ENCODE measurements around the gene FXYD7.
"Not testable (repeated sequence)": the region's sequence is repeated elsewhere in the genome, so short reads cannot be mapped to it uniquely, and the experiment has no call there.

Gene FXYD7

DNA sequence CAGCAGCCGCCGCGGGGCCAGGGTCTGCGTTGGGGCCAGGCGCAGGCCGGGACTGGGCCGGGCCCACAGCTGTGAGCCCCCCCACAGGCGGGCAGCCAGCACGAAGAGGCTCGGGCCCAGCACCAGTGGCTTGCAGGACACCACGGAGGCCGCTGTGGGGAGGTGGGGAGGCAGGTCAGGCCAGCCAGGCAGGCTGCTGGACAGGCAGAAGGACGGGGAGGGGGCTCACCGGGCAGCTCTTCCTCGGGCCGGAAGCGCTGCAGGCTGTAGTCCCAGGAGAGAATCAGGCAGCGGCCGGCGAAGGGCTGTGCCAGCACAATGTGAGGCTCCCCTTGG, 16.5 kb upstream of the FXYD7 start:
- DNase-seq (ENCODE audit: low read depth in 3 of 3), result no peak

DNA sequence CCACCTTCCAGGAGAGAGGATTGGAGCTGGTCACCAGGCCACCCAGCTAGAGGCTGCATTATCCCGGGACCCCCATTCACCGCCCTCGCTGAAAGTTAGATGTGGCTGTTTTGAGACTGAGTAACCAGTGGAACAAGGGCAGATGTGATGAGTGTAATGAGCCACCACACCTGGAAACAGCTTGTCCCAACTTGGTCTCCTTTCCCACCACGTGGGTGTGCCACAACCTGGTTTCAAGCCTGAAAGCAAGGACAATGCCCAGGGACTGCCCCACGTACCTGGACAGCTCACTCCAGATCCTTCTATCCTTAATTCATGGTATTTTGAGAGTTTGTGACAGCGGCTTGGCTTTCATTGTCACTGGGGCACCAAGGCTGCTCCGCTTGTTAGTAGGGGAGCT, 15.2 kb upstream of the FXYD7 start:
- no peak for DNase-seq (ENCODE audit: low read depth in 3 of 3)

DNA sequence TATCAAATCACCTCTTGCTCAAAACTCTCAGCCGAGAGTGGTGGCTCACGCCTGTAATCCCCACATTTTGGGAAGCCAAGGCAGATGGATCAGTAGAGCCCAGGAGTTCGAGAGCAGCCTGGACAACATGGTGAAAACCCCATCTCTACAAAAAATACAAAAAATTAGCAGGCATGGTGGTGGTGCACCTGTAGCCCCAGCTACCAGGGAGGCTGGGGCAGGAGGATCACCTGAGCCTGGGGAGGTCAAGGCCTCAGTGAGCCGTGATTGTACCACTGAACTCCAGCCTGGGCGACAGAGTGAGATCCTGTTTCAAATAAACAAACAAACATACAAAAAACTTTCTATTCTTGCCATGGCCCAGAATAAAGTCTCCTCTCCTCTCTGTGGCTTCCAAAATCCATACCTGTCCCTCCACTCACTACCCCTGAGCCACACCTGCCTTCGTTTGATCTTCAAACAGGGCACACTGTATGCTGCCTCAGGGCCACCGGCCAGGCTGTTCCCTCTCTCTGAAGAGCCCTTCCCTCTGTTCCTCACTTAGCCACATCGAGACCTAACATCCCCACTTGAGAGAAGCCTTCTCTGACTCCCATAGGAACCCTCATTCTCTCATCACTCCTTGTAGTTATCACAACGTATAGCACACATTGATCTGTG, 14.5 kb upstream of the FXYD7 start:
- no peak for DNase-seq (ENCODE audit: low read depth in 3 of 3)

DNA sequence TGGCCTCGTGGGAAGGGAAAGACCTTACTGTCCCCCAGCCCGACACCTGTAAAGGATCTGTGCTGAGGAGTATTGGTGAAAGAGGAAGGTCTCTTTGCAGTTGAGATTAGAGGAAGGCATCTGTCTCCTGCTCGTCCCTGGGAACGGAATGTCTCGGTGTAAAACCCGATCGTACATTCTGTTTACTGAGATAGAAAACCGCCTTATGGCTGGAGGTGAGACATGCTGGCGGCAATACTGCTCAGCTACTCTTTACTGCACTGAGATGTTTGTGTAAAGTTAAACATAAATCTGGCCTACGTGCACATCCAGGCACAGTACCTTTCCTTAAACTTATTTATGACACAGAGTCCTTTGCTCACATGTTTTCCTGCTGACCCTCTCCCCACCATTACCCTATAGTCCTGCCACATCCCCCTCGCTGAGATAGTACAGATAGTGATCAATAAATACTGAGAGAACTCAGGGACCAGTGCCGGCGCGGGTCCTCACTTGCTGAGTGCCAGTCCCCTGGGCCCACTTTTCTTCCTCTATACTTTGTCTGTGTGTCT, 13.3 kb upstream of the FXYD7 start:
- DNase-seq (ENCODE audit: low read depth in 3 of 3), result not testable (repeated sequence)

GRCh38 chr19:35130761-35131720, 12.0 kb upstream of the FXYD7 start:
- no peak for DNase-seq (ENCODE audit: low read depth in 3 of 3)

DNA sequence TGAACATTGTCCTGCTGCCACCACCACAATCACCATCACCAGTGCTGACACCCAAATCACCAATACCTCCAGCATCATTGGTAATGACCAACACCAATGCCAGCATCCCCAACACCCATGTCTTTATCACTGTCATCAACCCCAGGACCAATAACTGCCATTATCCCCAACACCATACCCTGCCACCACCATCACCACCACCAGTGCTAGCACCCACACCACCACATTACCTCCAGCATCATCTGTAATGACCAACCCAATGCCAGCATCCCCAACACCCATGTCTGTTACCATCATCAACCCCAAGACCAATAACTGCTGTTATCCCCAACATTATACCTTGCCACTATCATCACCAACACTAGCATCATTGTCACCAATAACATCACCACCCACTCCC, 10.8 kb upstream of the FXYD7 start:
- DNase-seq (ENCODE audit: low read depth in 3 of 3), result no peak

GRCh38 chr19:35133826-35134225, 9.2 kb upstream of the FXYD7 start:
- no peak for DNase-seq (ENCODE audit: low read depth in 3 of 3)

GRCh38 chr19:35134601-35135242, 8.3 kb upstream of the FXYD7 start, which contains the start of gene LGI4:
LGI4 (minus strand) TSS chr19:35135059; CDS start chr19:35134680, 379 bp downstream.
- DNase-seq (ENCODE audit: low read depth in 3 of 3), result no peak

DNA sequence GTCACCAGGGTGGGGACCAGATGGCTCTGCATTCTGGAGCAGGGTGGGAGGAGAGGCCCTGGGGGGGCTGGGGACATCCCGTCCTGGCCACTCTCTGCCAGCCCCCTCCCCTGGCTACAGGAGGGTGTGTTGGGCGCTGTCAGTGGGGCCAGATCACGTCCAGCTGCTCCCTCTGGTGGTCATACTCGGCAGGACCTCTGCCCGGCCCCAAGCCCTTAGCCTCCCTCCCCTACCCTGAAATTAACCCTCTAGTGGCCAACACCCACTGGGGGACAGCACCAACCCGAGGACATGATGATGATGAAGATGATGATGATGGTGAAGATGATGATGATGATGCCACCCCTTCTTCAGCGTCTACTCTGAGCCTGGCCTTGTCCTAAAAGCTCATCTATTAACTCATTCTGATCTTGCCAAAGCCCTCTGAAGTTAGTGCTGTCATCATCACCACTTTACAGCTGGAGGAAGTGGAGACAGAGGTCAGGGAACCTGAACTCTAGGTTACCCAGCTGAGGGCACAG, 7.6 kb upstream of the FXYD7 start:
- peak; percentile 55 to 75 (median 55) for DNase-seq (ENCODE audit: low read depth in 3 of 3)

- DNase-seq (ENCODE audit: low read depth in 3 of 3), result no peak
Measured at GRCh38 chr19:35136231-35136630, 6.8 kb upstream of the FXYD7 start.

DNA sequence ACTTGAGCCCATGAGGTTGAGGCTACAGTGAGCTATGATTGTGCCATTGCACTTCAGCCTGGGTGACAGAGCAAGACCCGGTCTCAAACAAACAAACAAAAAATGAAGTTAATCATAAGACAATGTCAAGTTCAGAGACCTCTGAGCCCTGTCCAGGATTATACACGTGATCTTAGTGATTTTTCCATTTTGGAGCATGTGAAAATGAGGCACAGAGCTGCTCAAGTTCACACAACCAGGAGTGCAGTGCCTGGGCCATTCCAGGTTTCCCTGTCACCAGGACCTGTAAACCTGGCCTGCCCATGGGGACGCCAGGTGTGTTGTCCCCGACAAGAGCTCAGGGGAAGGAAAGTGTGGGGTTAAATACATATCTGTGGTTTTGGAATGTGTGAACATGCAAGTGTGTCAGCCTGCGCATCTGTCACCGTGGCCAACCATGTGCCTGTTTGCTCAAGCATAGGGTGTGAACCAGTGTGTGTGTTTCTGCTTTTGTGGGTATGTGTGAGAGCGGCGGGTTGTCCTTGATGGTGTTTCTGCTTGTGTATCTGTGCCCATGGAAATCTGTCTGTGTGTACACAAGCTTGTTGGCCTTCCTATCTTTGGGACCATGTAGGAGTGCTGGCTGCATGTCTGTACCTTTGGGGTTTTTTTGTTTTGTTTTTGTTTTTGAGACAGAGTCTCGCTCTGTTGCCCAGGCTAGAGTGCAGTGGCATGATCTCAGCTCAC, 5.9 kb upstream of the FXYD7 start:
- DNase-seq (ENCODE audit: low read depth in 3 of 3), result no peak

GRCh38 chr19:35138305-35138892, 4.7 kb upstream of the FXYD7 start, which contains the start of gene FXYD1:
FXYD1 (plus strand) TSS chr19:35138824; CDS start chr19:35140080, 1,256 bp downstream.
- no peak for DNase-seq (ENCODE audit: low read depth in 3 of 3)

DNA sequence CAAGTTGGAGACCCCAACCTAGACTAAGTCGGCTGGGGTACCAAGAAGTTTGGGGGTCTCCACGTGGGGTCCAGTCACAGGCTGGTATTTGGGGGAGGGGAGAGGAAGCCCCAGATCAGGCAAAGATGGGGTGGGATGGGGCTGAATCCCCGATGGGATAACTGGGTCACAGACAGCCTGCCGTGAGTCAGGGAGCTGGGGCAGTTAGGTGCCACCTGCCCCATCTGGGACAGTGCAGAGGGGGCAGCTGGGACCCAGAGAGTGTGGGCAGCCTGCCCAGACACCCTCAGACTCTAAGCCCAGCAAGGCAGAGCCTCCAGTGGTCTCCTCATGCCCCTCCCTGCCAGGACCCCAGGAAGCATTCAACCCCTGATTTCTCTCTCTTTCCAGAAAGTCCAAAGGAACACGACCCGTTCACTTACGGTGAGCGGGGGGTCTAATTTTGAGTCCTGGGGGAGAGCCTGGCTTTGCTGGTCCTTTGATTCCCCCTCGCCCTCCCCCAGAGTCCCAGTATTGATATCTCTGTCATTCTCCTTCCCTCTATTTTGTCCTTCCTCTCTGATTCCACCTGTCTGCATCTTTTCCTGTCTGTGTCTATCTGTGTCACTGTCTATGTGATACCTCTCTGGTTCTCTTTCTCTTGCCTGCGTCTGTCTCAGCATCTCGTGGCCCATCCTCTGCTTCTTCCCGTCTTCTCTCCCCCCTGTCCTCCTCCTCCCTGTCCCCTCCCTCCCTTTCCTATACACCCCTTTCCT, 2.7 kb upstream of the FXYD7 start:
- DNase-seq (ENCODE audit: low read depth in 3 of 3), result no peak

- DNase-seq (ENCODE audit: low read depth in 3 of 3), result peak; percentile 96 to 99 (median 97)
Measured at GRCh38 chr19:35140962-35141836, 1.9 kb upstream of the FXYD7 start.

DNA sequence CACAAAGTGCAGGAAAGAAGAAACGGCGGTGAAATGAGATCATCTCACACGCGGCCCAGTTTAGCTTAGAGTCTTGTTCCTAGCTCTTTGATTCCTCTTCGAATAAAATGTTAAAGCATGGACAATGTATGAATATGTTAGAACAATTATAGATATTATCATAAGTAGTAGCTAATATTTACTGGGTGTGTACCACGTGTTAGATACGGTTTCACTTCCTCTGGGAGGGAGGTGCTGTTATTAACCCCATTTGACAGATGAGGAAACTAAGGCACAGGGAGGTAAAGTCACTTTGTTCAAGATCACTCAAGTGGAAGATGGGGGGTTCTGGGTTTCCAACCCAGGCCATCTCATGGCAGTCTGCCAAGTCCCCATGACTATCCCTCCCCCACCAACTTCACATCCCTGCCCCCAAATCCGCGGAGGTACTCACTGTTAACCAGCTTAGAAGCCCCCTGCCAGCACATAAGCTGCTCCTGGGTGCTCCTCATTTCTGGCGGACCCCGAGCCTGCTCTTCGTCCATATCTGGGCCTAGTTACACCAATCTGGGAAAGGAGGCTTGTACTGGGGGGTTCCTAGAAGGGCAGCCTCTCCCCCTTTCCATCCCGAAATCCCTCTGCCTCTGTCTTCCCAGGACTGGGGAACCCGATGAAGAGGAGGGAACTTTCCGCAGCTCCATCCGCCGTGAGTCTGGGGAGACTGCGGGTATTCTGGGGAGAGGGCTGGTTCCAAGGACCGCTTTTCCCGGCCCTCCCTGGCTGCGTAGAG, 1.0 kb upstream of the FXYD7 start:
- no peak for DNase-seq (ENCODE audit: low read depth in 3 of 3)

DNA sequence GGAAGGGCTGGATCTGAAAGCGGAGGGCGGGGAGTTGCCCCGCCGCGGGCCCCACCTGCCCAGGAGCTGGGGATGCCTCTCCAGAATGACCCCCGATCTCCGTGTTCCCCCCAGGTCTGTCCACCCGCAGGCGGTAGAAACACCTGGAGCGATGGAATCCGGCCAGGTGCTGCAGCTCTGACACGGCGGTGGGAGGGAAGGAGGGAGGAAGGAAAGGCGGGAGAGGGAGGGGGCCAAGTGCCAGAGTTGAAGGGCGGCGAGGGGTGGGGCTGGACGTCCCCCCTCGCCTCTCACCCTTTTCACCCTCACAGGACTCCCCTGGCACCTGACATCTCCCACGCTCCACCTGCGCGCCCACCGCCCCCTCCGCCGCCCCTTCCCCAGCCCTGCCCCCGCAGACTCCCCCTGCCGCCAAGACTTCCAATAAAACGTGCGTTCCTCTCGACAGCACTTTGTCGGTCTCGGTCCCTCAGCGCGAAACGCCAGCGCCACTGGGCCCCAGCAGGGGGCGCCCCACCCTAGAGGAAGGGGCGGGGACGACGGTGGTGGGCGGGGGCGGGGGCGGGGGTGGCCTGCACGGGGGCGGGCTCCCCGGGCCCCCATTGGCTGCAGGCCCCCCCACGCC, 337 bp upstream of the FXYD7 start:
- DNase-seq (ENCODE audit: low read depth in 3 of 3), result peak in 1 of 3 donors; percentile 44

- DNase-seq (ENCODE audit: low read depth in 3 of 3), result no peak
Measured at GRCh38 chr19:35143818-35144217, 763 bp downstream of the FXYD7 start.

DNA sequence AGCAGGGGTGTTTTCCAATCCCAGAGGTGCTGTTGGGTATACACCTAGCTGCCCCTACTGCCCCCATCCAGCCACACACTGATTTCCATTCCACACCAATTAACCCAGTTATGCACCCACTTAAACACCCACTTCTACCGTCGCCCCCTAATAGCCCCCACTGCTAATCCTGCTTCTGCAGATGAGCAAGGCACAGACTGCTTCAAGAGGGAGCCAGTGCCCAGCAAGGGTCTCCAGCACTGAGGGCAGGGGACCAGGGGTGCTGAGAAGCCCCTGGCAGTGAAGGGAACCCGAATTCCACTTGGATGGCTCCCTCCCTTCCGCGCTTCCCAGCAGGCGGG, 1.2 kb downstream of the FXYD7 start:
- no peak for DNase-seq (ENCODE audit: low read depth in 3 of 3)
